ENCODE results near the gene FAT1. TPM values are rescaled to one million over a fixed set of nuclear protein-coding genes. Genes with fewer than 3 reads are reported as not detected.
A peak's percentile ranks its signal among the peaks of the same experiment; 100 is the strongest.

Gene FAT1
- total and polyA plus RNA-seq, 9 of the 15 experiments (the other 6 are each of a cell fraction or from before 2014, with no cell fraction given), result 6.0 to 38.4 (median 21.4) TPM

DNA sequence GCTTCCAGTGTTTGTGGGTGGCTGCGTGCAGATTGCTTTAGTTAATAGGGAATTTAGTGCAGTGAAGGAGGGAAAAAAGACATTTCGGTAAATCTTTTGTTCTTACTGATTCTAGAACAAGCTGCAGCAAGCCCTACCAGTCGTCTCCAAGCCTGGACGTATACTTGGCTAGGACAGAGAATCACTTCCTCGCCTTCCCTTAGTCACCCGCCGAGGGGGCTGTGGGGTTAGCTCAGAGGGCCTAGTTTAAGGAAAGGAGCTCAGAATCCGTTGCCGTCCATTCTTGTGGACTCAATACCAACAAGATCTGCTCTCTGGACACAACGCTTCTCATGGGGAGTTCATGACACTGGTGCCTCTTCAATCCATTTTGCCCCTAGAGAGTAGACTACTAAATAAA lies 36.3 kb upstream of the FAT1 start (continued):
- no peak for TF ChIP-seq CHD4 (IDR thresholded peaks at IDR 0.05; ENCODE audit: insufficient read depth, insufficient replicate concordance, low read depth, low read length, poor library complexity, severe bottlenecking)
- no peak for TF ChIP-seq ZNF253 (CRISPR knock-in tag; conservative IDR thresholded peaks at IDR 0.05)
- TF ChIP-seq MEIS2 (IDR thresholded peaks at IDR 0.05; ENCODE audit: partially characterized antibody), result no peak

DNA sequence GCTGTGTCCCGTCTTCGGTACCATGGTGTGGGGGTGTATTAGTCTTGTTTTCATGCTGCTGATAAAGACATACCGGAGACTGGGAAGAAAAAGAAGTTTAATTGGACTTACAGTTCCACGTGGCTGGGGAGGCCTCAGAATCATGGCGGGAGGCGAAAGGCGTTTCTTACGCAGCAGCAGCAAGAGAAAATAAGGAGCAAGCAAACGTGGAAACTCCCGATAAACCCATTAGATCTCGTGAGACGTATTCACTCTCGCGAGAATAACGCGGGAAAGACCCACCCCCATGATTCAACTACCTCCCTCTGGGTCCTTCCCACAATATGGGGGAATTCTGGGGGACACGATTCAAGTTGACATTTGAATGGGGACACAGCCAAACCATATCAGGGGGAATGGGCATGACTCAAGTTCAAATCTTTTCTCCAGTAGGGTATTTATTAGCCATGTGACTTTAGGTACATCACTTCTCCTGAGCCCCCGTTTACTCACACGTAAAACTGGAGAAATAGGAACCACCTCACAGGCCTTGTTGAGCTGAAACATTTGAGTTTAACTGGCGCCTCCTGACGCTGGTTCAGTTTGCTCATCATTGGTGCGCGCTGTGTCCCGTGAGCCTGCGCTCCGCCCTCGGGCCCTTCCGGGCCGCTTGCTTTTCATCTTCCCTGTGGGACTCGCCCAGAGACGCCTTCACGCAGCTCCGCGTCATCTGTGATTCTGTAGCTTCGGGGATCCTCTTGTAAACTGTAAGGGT lies 35.5 kb upstream of the FAT1 start:
- Histone ChIP-seq H3K36me3 (ENCODE audit: control insufficient read depth, insufficient read depth, low read length) (peaks cover 11% of the 10 kb centered on the region; the same call in 2 of the 3 replicates), H3K4me3 (peak overlapping the region; percentile 50), H3K27ac (ENCODE audit: extremely low read depth, low read depth, low read length) (peak overlapping the region; percentile 89), H3K4me1 (replicated peaks in 1 of 2; ENCODE audit: control insufficient read depth in 2 of 2, insufficient read depth in 2 of 2, low read length in 2 of 2) (no peaks in the 10 kb centered on the region; a peak in 2 of 5 replicates), H3K9ac (ENCODE audit: insufficient read depth in 1 of 2, low read depth in 2 of 2, low read length in 2 of 2) (peak overlapping the region; percentile 63 to 86; a peak in 2 of 4 replicates), H3K9me1 (ENCODE audit: control insufficient read depth, insufficient read depth, low read length) (no peaks in the 10 kb centered on the region), H3K27me3 (ENCODE audit: control insufficient read depth in 2 of 2, insufficient read depth in 2 of 2, low read length in 2 of 2) (no peaks in the 10 kb centered on the region), H3K4me2 (ENCODE audit: insufficient read depth, low read length) (peak overlapping the region; percentile 56), H2AFZ (ENCODE audit: low read depth, low read length) (peak overlapping the region; percentile 86), H4K20me1 (replicated peaks; ENCODE audit: control insufficient read depth, insufficient read depth, low read length) (no peaks in the 10 kb centered on the region), H3K9me3 (replicated peaks; ENCODE audit: control insufficient read depth, insufficient read depth, low read depth, low read length) (no peaks in the 10 kb centered on the region), H3K79me2 (ENCODE audit: control insufficient read depth, insufficient read depth, low read length) (peaks cover 62% of the 10 kb centered on the region)
- WGBS (ENCODE audit: insufficient coverage, low coverage, missing lambda C conversion rate), result 31% methylated on average over 35 of the region's 35 CpGs
- intact Hi-C loops (cut with micrococcal nuclease), result no loop called here
- DNase-seq (ENCODE audit: extremely low read depth in 1 of 4, low spot score in 3 of 4), result peak; percentile 46 to 85 (median 56)
- peak; percentile 90 for ATAC-seq
- CTCF ChIA-PET (ENCODE audit: low intra/inter-chr PET ratio), result no interaction called here
- FAIRE-seq, result peak; percentile 76
- BruUV-seq (replicated peaks), result no TSS peak
- in situ Hi-C loops (cut with MboI), result no loop called here
- POLR2A ChIA-PET, result interaction anchor here (0.7 kb wide), 1 partner anchor 17 kb away, joined by 3 read pairs; no protein-coding TSS in a partner anchor
- TF ChIP-seq RAD21 (CRISPR knock-in tag; conservative IDR thresholded peaks at IDR 0.05 in 1 of 2, IDR thresholded peaks at IDR 0.05 in 1 of 2) (no peak), MAFF (IDR thresholded peaks at IDR 0.05; ENCODE audit: low read length) (peak; percentile 10; the same call in 1 of the 2 replicates), POLR2H (tag; IDR thresholded peaks at IDR 0.05; ENCODE audit: low read depth) (peak; percentile 76), KLF10 (CRISPR knock-in tag; IDR thresholded peaks at IDR 0.05) (no peak), ZFX (CRISPR knock-in tag; IDR thresholded peaks at IDR 0.05) (peak; percentile 62), TARDBP (IDR thresholded peaks at IDR 0.05) (no peak), ZFP36 (IDR thresholded peaks at IDR 0.05; ENCODE audit: low read depth, low read length, partially characterized antibody) (peak; percentile 20), POLR2AphosphoS5 (IDR thresholded peaks at IDR 0.05; ENCODE audit: control insufficient read depth, insufficient read depth, low read depth, low read length) (peak; percentile 53), NRF1 (conservative IDR thresholded peaks at IDR 0.05 in 1 of 2, IDR thresholded peaks at IDR 0.05 in 1 of 2) (peak; percentile 80 to 82), RAD51 (IDR thresholded peaks at IDR 0.05; ENCODE audit: borderline replicate concordance, low read depth) (peak; percentile 12; the same call in 1 of the 2 replicates), GTF2F1 (IDR thresholded peaks at IDR 0.05; ENCODE audit: low read depth, low read length) (no peak), YY1 (IDR thresholded peaks at IDR 0.05; ENCODE audit: borderline replicate concordance in 1 of 3, control insufficient read depth in 1 of 3, extremely low read depth in 1 of 3, insufficient read depth in 3 of 3, insufficient read length in 1 of 3, insufficient replicate concordance in 2 of 3, low read depth in 1 of 3, low read length in 2 of 3) (peak in 1 of 3 experiments; percentile 64)
- TF ChIP-seq, protein P1, sequence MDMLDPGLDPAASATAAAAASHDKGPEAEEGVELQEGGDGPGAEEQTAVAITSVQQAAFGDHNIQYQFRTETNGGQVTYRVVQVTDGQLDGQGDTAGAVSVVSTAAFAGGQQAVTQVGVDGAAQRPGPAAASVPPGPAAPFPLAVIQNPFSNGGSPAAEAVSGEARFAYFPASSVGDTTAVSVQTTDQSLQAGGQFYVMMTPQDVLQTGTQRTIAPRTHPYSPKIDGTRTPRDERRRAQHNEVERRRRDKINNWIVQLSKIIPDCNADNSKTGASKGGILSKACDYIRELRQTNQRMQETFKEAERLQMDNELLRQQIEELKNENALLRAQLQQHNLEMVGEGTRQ (CRISPR knock-in tag; IDR thresholded peaks at IDR 0.05), result peak; percentile 66
